ENCODE results near the gene SCFD2. TPM values are rescaled to one million over a fixed set of nuclear protein-coding genes. Genes with fewer than 3 reads are reported as not detected.

Gene SCFD2
- total RNA-seq, 1 experiment from 2014 or later, result 8.1 TPM

DNA sequence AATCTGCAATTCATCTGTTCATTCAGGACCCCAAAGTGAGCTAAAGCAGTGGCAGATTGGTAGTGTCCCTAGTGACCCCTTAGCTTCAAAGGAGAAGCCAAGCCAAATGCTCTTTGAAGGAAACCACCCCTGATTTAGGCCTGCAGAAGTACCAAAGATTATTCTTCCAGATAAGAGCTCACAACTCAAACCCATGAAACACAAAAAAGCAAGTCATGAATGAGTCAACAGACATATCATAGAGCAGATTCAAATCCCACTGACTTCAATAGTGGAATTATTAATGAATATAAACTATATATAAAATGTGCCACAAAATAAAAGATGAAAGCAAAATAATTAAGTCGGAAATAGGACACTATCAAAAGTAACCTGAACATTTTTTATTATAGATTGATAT, 197.6 kb downstream of the SCFD2 start:
- BruUV-seq (replicated peaks), result no TSS peak
- Histone ChIP-seq H4K20me1 (ENCODE audit: insufficient read depth) (no peaks in the 10 kb centered on the region), H2AFZ (no peak overlapping the region), H3K9me3 (ENCODE audit: insufficient read depth, low read depth) (no peaks in the 10 kb centered on the region; the same call in 1 of the 2 replicates), H3K9me2 (ENCODE audit: insufficient read depth) (no peaks in the 10 kb centered on the region), H3K36me3 (ENCODE audit: low read depth) (no peaks in the 10 kb centered on the region), H3K27ac (no peak overlapping the region), H3F3A (ENCODE audit: insufficient read depth, low read depth) (no peaks in the 10 kb centered on the region), H3K79me2 (ENCODE audit: low read depth) (no peaks in the 10 kb centered on the region), H3K4me1 (replicated peaks; ENCODE audit: insufficient read depth) (no peaks in the 10 kb centered on the region), H3K4me2 (no peak overlapping the region), H3K27me3 (ENCODE audit: insufficient read depth, low read depth) (no peaks in the 10 kb centered on the region), H3K4me3 (no peak overlapping the region)
- intact Hi-C loops (cut with micrococcal nuclease; ENCODE audit: unreplicated experiment), result no loop called here
- no peak for DNase-seq
- ChIA-PET POLR2A (ENCODE audit: unreplicated experiment) (no interaction called here), CTCF (no interaction called here)
- no peak for TF ChIP-seq EZH2 (IDR thresholded peaks at IDR 0.05; ENCODE audit: low read depth)
- TF ChIP-seq, protein P1, sequence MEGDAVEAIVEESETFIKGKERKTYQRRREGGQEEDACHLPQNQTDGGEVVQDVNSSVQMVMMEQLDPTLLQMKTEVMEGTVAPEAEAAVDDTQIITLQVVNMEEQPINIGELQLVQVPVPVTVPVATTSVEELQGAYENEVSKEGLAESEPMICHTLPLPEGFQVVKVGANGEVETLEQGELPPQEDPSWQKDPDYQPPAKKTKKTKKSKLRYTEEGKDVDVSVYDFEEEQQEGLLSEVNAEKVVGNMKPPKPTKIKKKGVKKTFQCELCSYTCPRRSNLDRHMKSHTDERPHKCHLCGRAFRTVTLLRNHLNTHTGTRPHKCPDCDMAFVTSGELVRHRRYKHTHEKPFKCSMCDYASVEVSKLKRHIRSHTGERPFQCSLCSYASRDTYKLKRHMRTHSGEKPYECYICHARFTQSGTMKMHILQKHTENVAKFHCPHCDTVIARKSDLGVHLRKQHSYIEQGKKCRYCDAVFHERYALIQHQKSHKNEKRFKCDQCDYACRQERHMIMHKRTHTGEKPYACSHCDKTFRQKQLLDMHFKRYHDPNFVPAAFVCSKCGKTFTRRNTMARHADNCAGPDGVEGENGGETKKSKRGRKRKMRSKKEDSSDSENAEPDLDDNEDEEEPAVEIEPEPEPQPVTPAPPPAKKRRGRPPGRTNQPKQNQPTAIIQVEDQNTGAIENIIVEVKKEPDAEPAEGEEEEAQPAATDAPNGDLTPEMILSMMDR (conservative IDR thresholded peaks at IDR 0.05), result no peak

DNA sequence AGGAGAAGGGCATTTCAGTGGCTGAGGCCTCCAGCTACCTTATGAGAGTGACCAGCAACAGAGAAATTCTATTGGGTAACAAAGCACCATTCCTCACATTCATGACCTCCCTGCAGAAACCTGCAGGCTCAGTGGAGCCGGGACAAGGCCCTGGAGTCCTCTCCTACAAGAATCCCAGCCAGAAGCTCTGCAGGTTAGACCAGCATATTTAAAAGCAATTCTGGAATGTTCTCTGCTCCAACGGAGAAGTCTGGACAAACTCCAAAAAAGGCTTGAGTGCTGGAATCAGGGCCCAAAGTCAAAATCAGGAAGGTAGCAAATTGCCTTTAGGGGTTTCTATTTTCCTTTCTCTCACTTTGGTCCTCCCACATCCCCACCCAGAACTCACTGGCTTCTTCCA, 202.9 kb downstream of the SCFD2 start:
- Histone ChIP-seq H3K4me2 (no peak overlapping the region), H4K20me1 (ENCODE audit: insufficient read depth) (no peaks in the 10 kb centered on the region), H3K27ac (no peak overlapping the region), H3K4me3 (no peak overlapping the region), H3F3A (ENCODE audit: insufficient read depth, low read depth) (no peaks in the 10 kb centered on the region), H3K27me3 (ENCODE audit: insufficient read depth, low read depth) (no peaks in the 10 kb centered on the region), H2AFZ (no peak overlapping the region), H3K9me3 (ENCODE audit: insufficient read depth, low read depth) (no peaks in the 10 kb centered on the region), H3K36me3 (ENCODE audit: low read depth) (no peaks in the 10 kb centered on the region), H3K79me2 (ENCODE audit: low read depth) (no peaks in the 10 kb centered on the region), H3K9me2 (ENCODE audit: insufficient read depth) (no peaks in the 10 kb centered on the region), H3K4me1 (replicated peaks; ENCODE audit: insufficient read depth) (no peaks in the 10 kb centered on the region)
- intact Hi-C loops (cut with micrococcal nuclease; ENCODE audit: unreplicated experiment), result no loop called here
- ChIA-PET POLR2A (ENCODE audit: unreplicated experiment) (no interaction called here), CTCF (no interaction called here)
- TF ChIP-seq, protein P1 (conservative IDR thresholded peaks at IDR 0.05), result no peak
- TF ChIP-seq EZH2 (IDR thresholded peaks at IDR 0.05; ENCODE audit: low read depth), result no peak
- no peak for DNase-seq
- no TSS peak for BruUV-seq (replicated peaks)

DNA sequence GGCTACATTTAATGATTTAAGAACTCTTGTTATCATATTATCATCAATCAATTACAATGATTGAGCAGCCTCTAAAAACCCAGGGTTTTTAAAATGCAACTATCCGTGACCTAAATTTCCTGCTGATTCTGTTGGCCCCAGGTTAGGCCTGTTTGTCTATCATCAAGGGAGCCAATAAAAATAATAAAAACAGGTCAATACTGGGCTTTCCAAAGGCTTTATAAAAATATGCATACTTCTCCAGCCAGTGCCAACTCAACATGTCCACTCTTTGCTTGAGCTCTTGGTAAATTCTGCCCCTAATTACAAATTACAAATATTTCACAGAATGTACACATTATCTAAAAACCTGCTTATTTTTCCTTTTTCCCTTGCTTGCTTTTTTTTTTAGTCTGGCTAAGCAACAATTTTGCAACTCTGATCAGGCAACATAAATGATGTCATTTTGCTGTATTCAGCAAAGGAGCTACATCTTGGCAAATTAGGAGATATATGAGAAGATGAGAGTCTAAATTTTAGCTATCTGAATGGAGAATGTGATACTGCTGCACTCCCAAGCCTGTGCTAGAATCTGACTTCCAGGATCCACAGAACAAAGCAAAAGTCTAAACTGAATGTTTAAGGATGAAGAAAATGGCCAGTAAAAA, 204.0 kb downstream of the SCFD2 start:
- Histone ChIP-seq H2AFZ (no peak overlapping the region), H3K4me1 (replicated peaks; ENCODE audit: insufficient read depth) (no peaks in the 10 kb centered on the region), H3K9me2 (ENCODE audit: insufficient read depth) (no peaks in the 10 kb centered on the region), H3K4me3 (no peak overlapping the region), H3K27ac (no peak overlapping the region), H3F3A (ENCODE audit: insufficient read depth, low read depth) (no peaks in the 10 kb centered on the region), H3K4me2 (no peak overlapping the region), H4K20me1 (ENCODE audit: insufficient read depth) (no peaks in the 10 kb centered on the region), H3K27me3 (ENCODE audit: insufficient read depth, low read depth) (no peaks in the 10 kb centered on the region), H3K9me3 (ENCODE audit: insufficient read depth, low read depth) (no peaks in the 10 kb centered on the region), H3K36me3 (ENCODE audit: low read depth) (no peaks in the 10 kb centered on the region), H3K79me2 (ENCODE audit: low read depth) (no peaks in the 10 kb centered on the region)
- TF ChIP-seq EZH2 (IDR thresholded peaks at IDR 0.05; ENCODE audit: low read depth), result no peak
- TF ChIP-seq, protein P1 (conservative IDR thresholded peaks at IDR 0.05), result no peak
- ChIA-PET CTCF (interaction anchor here (0.6 to 0.7 kb wide), 2 partner anchors 573 to 743 kb away, joined by 5 to 13 read pairs; no protein-coding TSS in a partner anchor), POLR2A (ENCODE audit: unreplicated experiment) (no interaction called here)
- DNase-seq, result no peak
- no TSS peak for BruUV-seq (replicated peaks)
- intact Hi-C loops (cut with micrococcal nuclease; ENCODE audit: unreplicated experiment), result no loop called here

All from PC-9 (cell line).